Measurements from ENCODE around the gene XNDC1N.

XNDC1N gene

GRCh38 chr11:71940561-71941219, 12.3 kb upstream of the XNDC1N start:
- H3K27ac ChIP-seq: peak overlapping the region; percentile 49; the same call in 1 of the 2 replicates
- no peaks in the 10 kb centered on the region; the same call in 1 of the 2 replicates for H3K36me3 ChIP-seq (ENCODE audit: insufficient read depth, low read length)
- DNase-seq (ENCODE audit: low read depth, low spot score): no peak
- no peak overlapping the region for H3K4me3 ChIP-seq
- no peaks in the 10 kb centered on the region for H3K9me3 ChIP-seq (ENCODE audit: low read depth, low read length)
- no peak for TF ChIP-seq FOXP2 (optimal IDR thresholded peaks at IDR 0.05; ENCODE audit: control extremely low read depth, extremely low read length, insufficient read depth)
- TF ChIP-seq POLR2AphosphoS5 (IDR thresholded peaks at IDR 0.05; ENCODE audit: borderline replicate concordance, low read depth, low read length): no peak
- no peak for TF ChIP-seq EZH2 (IDR thresholded peaks at IDR 0.05)
- H3K9ac ChIP-seq (ENCODE audit: insufficient read length): no peak overlapping the region

- no peak overlapping the region for H3K4me3 ChIP-seq
- TF ChIP-seq FOXP2 (optimal IDR thresholded peaks at IDR 0.05; ENCODE audit: control extremely low read depth, extremely low read length, insufficient read depth) (no peak), POLR2AphosphoS5 (IDR thresholded peaks at IDR 0.05; ENCODE audit: borderline replicate concordance, low read depth, low read length) (no peak), EZH2 (IDR thresholded peaks at IDR 0.05) (no peak)
- no peak for DNase-seq (ENCODE audit: low read depth, low spot score)
These were observed 9.4 kb upstream of the XNDC1N start for GRCh38 chr11:71937826-71938225.

GRCh38 chr11:71936825-71937224, 8.4 kb upstream of the XNDC1N start:
- no peak overlapping the region for H3K27ac ChIP-seq
- no peak for DNase-seq (ENCODE audit: low read depth, low spot score)
- H3K9me3 ChIP-seq (ENCODE audit: low read depth, low read length): no peaks in the 10 kb centered on the region
- H3K9ac ChIP-seq (ENCODE audit: insufficient read length): no peak overlapping the region
- no peaks in the 10 kb centered on the region; the same call in 1 of the 2 replicates for H3K36me3 ChIP-seq (ENCODE audit: insufficient read depth, low read length)
- H3K4me3 ChIP-seq: no peak overlapping the region
- TF ChIP-seq POLR2AphosphoS5 (IDR thresholded peaks at IDR 0.05; ENCODE audit: borderline replicate concordance, low read depth, low read length) (no peak), FOXP2 (optimal IDR thresholded peaks at IDR 0.05; ENCODE audit: control extremely low read depth, extremely low read length, insufficient read depth) (no peak), EZH2 (IDR thresholded peaks at IDR 0.05) (no peak)

More at GRCh38 chr11:71937826-71938225, 9.4 kb upstream of the XNDC1N start:
- Histone ChIP-seq H3K36me3 (ENCODE audit: insufficient read depth, low read length) (no peaks in the 10 kb centered on the region; the same call in 1 of the 2 replicates), H3K9ac (ENCODE audit: insufficient read length) (no peak overlapping the region), H3K9me3 (ENCODE audit: low read depth, low read length) (no peaks in the 10 kb centered on the region), H3K27ac (no peak overlapping the region)

- DNase-seq (ENCODE audit: low read depth, low spot score): no peak
- Histone ChIP-seq H3K9ac (ENCODE audit: insufficient read length) (no peak overlapping the region), H3K27ac (no peak overlapping the region), H3K36me3 (ENCODE audit: insufficient read depth, low read length) (no peaks in the 10 kb centered on the region; the same call in 1 of the 2 replicates), H3K9me3 (ENCODE audit: low read depth, low read length) (no peaks in the 10 kb centered on the region), H3K4me3 (no peak overlapping the region)
- TF ChIP-seq EZH2 (IDR thresholded peaks at IDR 0.05): no peak
- TF ChIP-seq POLR2AphosphoS5 (IDR thresholded peaks at IDR 0.05; ENCODE audit: borderline replicate concordance, low read depth, low read length): no peak
- no peak for TF ChIP-seq FOXP2 (optimal IDR thresholded peaks at IDR 0.05; ENCODE audit: control extremely low read depth, extremely low read length, insufficient read depth)
These were observed 7.0 kb upstream of the XNDC1N start for GRCh38 chr11:71935338-71935925.

GRCh38 chr11:71934213-71934612, 5.8 kb upstream of the XNDC1N start:
- Histone ChIP-seq H3K9me3 (ENCODE audit: low read depth, low read length) (no peaks in the 10 kb centered on the region), H3K9ac (ENCODE audit: insufficient read length) (no peak overlapping the region), H3K27ac (no peak overlapping the region), H3K4me3 (no peak overlapping the region), H3K36me3 (ENCODE audit: insufficient read depth, low read length) (no peaks in the 10 kb centered on the region; the same call in 1 of the 2 replicates)
- TF ChIP-seq POLR2AphosphoS5 (IDR thresholded peaks at IDR 0.05; ENCODE audit: borderline replicate concordance, low read depth, low read length) (no peak), EZH2 (IDR thresholded peaks at IDR 0.05) (no peak), FOXP2 (optimal IDR thresholded peaks at IDR 0.05; ENCODE audit: control extremely low read depth, extremely low read length, insufficient read depth) (no peak)
- DNase-seq (ENCODE audit: low read depth, low spot score): no peak

GRCh38 chr11:71933141-71933933, 4.9 kb upstream of the XNDC1N start:
- Histone ChIP-seq H3K9ac (ENCODE audit: insufficient read length) (no peak overlapping the region), H3K4me3 (no peak overlapping the region), H3K36me3 (ENCODE audit: insufficient read depth, low read length) (no peaks in the 10 kb centered on the region; the same call in 1 of the 2 replicates), H3K27ac (no peak overlapping the region), H3K9me3 (ENCODE audit: low read depth, low read length) (no peaks in the 10 kb centered on the region)
- TF ChIP-seq FOXP2 (optimal IDR thresholded peaks at IDR 0.05; ENCODE audit: control extremely low read depth, extremely low read length, insufficient read depth): no peak
- no peak for TF ChIP-seq POLR2AphosphoS5 (IDR thresholded peaks at IDR 0.05; ENCODE audit: borderline replicate concordance, low read depth, low read length)
- TF ChIP-seq EZH2 (IDR thresholded peaks at IDR 0.05): no peak
- no peak for DNase-seq (ENCODE audit: low read depth, low spot score)

- Histone ChIP-seq H3K4me3 (no peak overlapping the region), H3K9ac (ENCODE audit: insufficient read length) (no peak overlapping the region), H3K36me3 (ENCODE audit: insufficient read depth, low read length) (0 out of 2 replicates have a peak, but pooled peaks cover 3% of the 10 kb centered on the region), H3K27ac (no peak overlapping the region), H3K9me3 (ENCODE audit: low read depth, low read length) (no peaks in the 10 kb centered on the region)
- DNase-seq (ENCODE audit: low read depth, low spot score): no peak
- TF ChIP-seq POLR2AphosphoS5 (IDR thresholded peaks at IDR 0.05; ENCODE audit: borderline replicate concordance, low read depth, low read length) (no peak), FOXP2 (optimal IDR thresholded peaks at IDR 0.05; ENCODE audit: control extremely low read depth, extremely low read length, insufficient read depth) (no peak), EZH2 (IDR thresholded peaks at IDR 0.05) (no peak)
These were observed 2.8 kb upstream of the XNDC1N start for GRCh38 chr11:71931245-71931602.
